Neural crest cell (in vitro differentiated cells): ENCODE data around the gene CERS6. TPM values are rescaled to one million over a fixed set of nuclear protein-coding genes. Genes with fewer than 3 reads are reported as not detected.

ENCODE experiments used
- DNase-seq: peaks from one replicate; pipeline ENCODE4 v3.0.0; 2021; ENCODE audit warnings: low read depth, mixed read lengths, low spot score
- H3K27ac Mint-ChIP-seq: one replicate; pipeline ENCODE4 v1.8.0; 2021; ENCODE audit warnings: mild to moderate bottlenecking, mixed read lengths; ENCODE audit not compliant: unreplicated experiment
- H3K27me3 Mint-ChIP-seq: 2 replicates; pipeline ENCODE4 v1.8.0; 2021; ENCODE audit warnings: low read depth, mild to moderate bottlenecking, mixed read lengths
- H3K36me3 Mint-ChIP-seq: 2 replicates; pipeline ENCODE4 v1.8.0; 2021; ENCODE audit warnings: low read depth, mild to moderate bottlenecking, mixed read lengths
- H3K4me1 Mint-ChIP-seq: 2 replicates; pipeline ENCODE4 v1.8.0; 2021; ENCODE audit warnings: mixed read lengths
- H3K4me3 Mint-ChIP-seq: one replicate; pipeline ENCODE4 v1.8.0; 2021; ENCODE audit warnings: mild to moderate bottlenecking, mixed read lengths
- H3K9me3 Mint-ChIP-seq: 2 replicates; pipeline ENCODE4 v1.8.0; 2021; ENCODE audit warnings: mixed read lengths
- CTCF ChIP-seq: fragments of 200-600 bp; sonication (generic); conservative IDR thresholded peaks from 2 replicates; pipeline ENCODE4 v1.5.0; 2021; ENCODE audit warnings: antibody characterized with exemption, mild to moderate bottlenecking
- total RNA-seq: library from RNA; stranded (reverse); gene quantifications from 2 replicates; pipeline ENCODE4 v1.2.1, GENCODE V29; 2021

CERS6 gene
- total RNA-seq, 1 donor from 2014 or later = 27.4 TPM

DNA sequence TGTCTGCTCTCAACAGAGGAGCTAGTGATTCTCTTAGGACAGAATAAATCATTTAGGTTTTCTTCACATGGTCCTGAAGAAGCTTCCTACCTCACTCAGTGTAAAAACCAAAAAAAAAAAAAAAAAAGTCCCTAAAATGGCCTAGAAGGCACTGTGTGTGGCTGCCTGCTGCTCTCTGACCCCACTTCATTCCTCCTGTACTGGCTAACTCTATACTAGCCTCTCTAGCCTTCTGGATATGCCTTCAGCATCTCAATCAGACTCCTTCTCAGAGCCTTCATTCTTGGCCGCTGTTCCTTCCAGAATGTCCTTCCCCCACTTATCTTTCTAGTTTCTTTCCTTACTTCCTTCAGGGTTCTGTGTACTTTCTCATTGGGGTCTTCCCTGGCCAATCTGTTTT lies 82.1 kb downstream of the CERS6 start:
- H3K27me3 Mint-ChIP-seq = no peaks in the 10 kb centered on the region
- H3K4me3 Mint-ChIP-seq = no peak overlapping the region
- no peak overlapping the region for H3K27ac Mint-ChIP-seq
- peaks cover 31% of the 10 kb centered on the region for H3K36me3 Mint-ChIP-seq
- peaks cover 4% of the 10 kb centered on the region for H3K4me1 Mint-ChIP-seq
- DNase-seq = no peak
- TF ChIP-seq CTCF = no peak
- H3K9me3 Mint-ChIP-seq = peaks cover 13% of the 10 kb centered on the region

DNA sequence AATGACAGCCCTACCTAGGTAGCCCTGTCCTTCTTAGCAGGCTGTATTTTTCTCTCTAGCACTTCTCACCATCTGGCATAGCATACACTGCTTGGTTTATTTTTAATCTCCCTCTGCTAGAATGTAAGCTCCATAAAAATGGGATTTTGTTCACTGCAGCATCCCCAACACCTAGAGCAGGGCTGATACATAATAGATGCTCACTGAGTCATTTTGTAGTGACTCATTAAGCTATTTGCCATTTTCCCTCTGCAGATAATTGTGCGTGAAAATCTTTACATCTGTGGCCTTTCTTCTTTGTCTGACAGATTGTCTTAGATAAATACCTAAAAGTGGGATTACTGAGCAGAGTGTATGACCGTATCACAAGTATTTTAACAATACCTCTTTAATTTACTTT lies 82.5 kb downstream of the CERS6 start:
- H3K36me3 Mint-ChIP-seq = peaks cover 30% of the 10 kb centered on the region

DNA sequence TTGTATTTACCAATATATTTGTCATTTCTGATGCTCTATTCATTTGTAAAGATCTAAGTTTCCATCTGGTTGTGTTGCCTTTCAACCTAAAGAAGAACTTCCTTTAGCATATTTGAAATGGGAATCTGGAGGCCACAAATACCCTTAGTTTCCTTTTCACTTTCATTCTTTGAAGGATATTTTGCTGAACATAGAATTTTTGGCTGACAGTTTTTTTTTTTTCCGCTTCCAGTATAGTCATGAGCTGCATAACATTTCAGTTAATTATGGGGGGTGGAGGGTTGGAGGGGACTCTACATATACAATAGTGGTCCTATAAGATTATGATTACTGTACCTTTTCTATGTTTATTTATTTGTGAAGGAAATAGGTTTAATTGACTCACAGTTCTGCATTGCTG lies 83.9 kb downstream of the CERS6 start:
- no peak for TF ChIP-seq CTCF
- Mint-ChIP-seq H3K36me3 (peaks cover 21% of the 10 kb centered on the region), H3K27me3 (no peaks in the 10 kb centered on the region), H3K4me3 (no peak overlapping the region), H3K4me1 (peaks cover 4% of the 10 kb centered on the region), H3K9me3 (peaks cover 13% of the 10 kb centered on the region), H3K27ac (no peak overlapping the region)
- no peak for DNase-seq

More for the DNA sequence above, 82.5 kb downstream of the CERS6 start:
- peaks cover 13% of the 10 kb centered on the region for H3K9me3 Mint-ChIP-seq
- TF ChIP-seq CTCF = no peak
- no peak overlapping the region for H3K4me3 Mint-ChIP-seq
- H3K27ac Mint-ChIP-seq = no peak overlapping the region
- no peak for DNase-seq
- peaks cover 4% of the 10 kb centered on the region for H3K4me1 Mint-ChIP-seq
- no peaks in the 10 kb centered on the region for H3K27me3 Mint-ChIP-seq

- Mint-ChIP-seq H3K27ac (no peak overlapping the region), H3K4me1 (peaks cover 14% of the 10 kb centered on the region), H3K9me3 (peaks cover 13% of the 10 kb centered on the region), H3K27me3 (no peaks in the 10 kb centered on the region), H3K36me3 (peaks cover 24% of the 10 kb centered on the region), H3K4me3 (no peak overlapping the region)
- DNase-seq = no peak
- TF ChIP-seq CTCF = no peak
Observed at GRCh38 chr2:168541858-168542257, 85.8 kb downstream of the CERS6 start.

DNA sequence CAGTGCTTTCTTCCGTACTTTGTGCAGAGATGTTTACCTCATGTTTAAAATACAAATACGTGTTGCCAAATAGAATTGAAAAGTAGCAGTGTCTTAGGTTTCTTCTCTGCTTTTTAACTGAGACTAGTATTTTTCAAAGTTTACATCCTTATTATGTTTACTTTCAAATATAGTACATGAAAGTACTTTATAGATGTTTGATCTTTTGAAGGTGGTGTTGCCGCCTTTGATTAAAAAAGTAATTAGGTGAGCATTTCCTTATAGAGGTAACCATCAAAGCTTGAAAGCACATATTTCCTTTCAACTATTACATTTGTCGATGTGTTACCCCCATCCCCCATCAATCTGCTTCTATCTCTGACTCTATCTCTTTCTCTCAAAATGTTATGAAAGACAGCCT lies 87.0 kb downstream of the CERS6 start:
- no peak overlapping the region for H3K27ac Mint-ChIP-seq
- H3K36me3 Mint-ChIP-seq = peaks cover 27% of the 10 kb centered on the region
- H3K27me3 Mint-ChIP-seq = no peaks in the 10 kb centered on the region
- peaks cover 14% of the 10 kb centered on the region for H3K4me1 Mint-ChIP-seq
- no peak overlapping the region for H3K4me3 Mint-ChIP-seq
- DNase-seq = no peak
- peaks cover 15% of the 10 kb centered on the region for H3K9me3 Mint-ChIP-seq
- no peak for TF ChIP-seq CTCF

DNA sequence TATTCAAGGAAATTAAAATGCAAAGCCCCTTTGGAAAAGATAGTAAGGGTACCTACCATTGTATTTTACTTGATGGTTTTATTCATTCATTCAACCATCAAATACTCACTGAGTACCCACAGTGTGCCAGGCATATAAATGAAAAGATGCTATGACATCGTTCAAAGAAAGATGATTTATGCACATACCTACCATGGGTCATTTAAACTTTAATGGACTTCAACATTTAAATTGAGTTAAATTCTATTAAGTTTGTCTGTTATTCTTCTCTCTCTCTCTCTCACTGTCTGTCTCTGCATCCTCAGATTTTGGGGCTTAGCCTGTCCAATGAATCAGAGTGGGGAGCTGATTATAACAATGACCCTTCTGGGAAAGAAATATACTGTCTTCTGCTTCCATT lies 87.9 kb downstream of the CERS6 start:
- Mint-ChIP-seq H3K4me3 (no peak overlapping the region), H3K27me3 (no peaks in the 10 kb centered on the region), H3K9me3 (peaks cover 16% of the 10 kb centered on the region), H3K4me1 (peaks cover 14% of the 10 kb centered on the region), H3K27ac (no peak overlapping the region), H3K36me3 (peaks cover 30% of the 10 kb centered on the region)
- DNase-seq = no peak
- no peak for TF ChIP-seq CTCF
